ENCODE data around the gene SRCAP. TPM values are rescaled to one million over a fixed set of nuclear protein-coding genes. Genes with fewer than 3 reads are reported as not detected.
A peak's percentile ranks its signal among the peaks of the same experiment; 100 is the strongest.

The SRCAP gene
- total RNA-seq, 1 experiment from 2014 or later, result 58.5 TPM

- H3K27ac Mint-ChIP-seq, result peak overlapping the region; percentile 51; the same call in 1 of the 2 replicates
- no peak for DNase-seq (ENCODE audit: low spot score)
- H3K36me3 Mint-ChIP-seq, result peaks cover 33% of the 10 kb centered on the region
- peak overlapping the region; percentile 94 for H3K4me3 Mint-ChIP-seq
- H3K4me1 Mint-ChIP-seq, result peaks cover 21% of the 10 kb centered on the region
- ATAC-seq, result 0 out of 2 replicates have a peak, but pooled peaks have one; percentile 2
- no peaks in the 10 kb centered on the region for H3K9me3 Mint-ChIP-seq
- TF ChIP-seq ATF1 (CRISPR knock-in tag; IDR thresholded peaks at IDR 0.05), result no peak
- TF ChIP-seq ESRRA (CRISPR knock-in tag; IDR thresholded peaks at IDR 0.05; ENCODE audit: borderline replicate concordance), result peak; percentile 7; the same call in 1 of the 2 replicates
- CTCF ChIA-PET, result interaction anchor here (0.9 to 1.5 kb wide), 4 partner anchors 13 to 69 kb away, joined by 3 to 4 read pairs (median 3); partner anchors contain the start of gene PHKG2
- POLR2A ChIA-PET, result interaction anchor here (0.6 to 2.2 kb wide), 4 partner anchors 12 to 353 kb away, joined by 3 to 5 read pairs (median 4); partner anchors contain the start of genes PHKG2 and ZNF771
- no peaks in the 10 kb centered on the region for H3K27me3 Mint-ChIP-seq (ENCODE audit: low read depth)
Measured at GRCh38 chr16:30760577-30761426, 61.8 kb downstream of the SRCAP start.

- Mint-ChIP-seq H3K27ac (peak overlapping the region; percentile 96; the same call in 1 of the 2 replicates), H3K4me3 (peak overlapping the region; percentile 94), H3K4me1 (peaks cover 21% of the 10 kb centered on the region), H3K9me3 (no peaks in the 10 kb centered on the region), H3K27me3 (ENCODE audit: low read depth) (no peaks in the 10 kb centered on the region), H3K36me3 (peaks cover 39% of the 10 kb centered on the region)
- peak; percentile 56 for DNase-seq (ENCODE audit: low spot score)
- ChIA-PET CTCF (interaction anchor here (0.9 to 1.5 kb wide), 3 partner anchors 17 to 69 kb away, joined by 3 to 4 read pairs (median 3); no protein-coding TSS in a partner anchor), POLR2A (interaction anchor here (0.6 to 2.2 kb wide), 4 partner anchors 13 to 354 kb away, joined by 3 to 5 read pairs (median 4); partner anchors contain the start of genes PHKG2 and ZNF771)
- peak; percentile 6 for ATAC-seq
- peak; percentile 52; the same call in 1 of the 2 replicates for TF ChIP-seq ARID4B (CRISPR knock-in tag; IDR thresholded peaks at IDR 0.05; ENCODE audit: borderline replicate concordance)
- TF ChIP-seq FOXP4 (CRISPR knock-in tag; IDR thresholded peaks at IDR 0.05), result peak; percentile 36; the same call in 1 of the 2 replicates
- no peak for TF ChIP-seq ZNF416 (CRISPR knock-in tag; IDR thresholded peaks at IDR 0.05)
- no peak for TF ChIP-seq CDX4 (CRISPR knock-in tag; IDR thresholded peaks at IDR 0.05; ENCODE audit: borderline replicate concordance)
- 0 out of 2 replicates have a peak, but pooled peaks have one; percentile 10 for TF ChIP-seq EMX1 (CRISPR knock-in tag; IDR thresholded peaks at IDR 0.05)
- no peak for TF ChIP-seq ZNF232 (CRISPR knock-in tag; IDR thresholded peaks at IDR 0.05)
- TF ChIP-seq MYBL2 (CRISPR knock-in tag; IDR thresholded peaks at IDR 0.05), result no peak; the same call in 1 of the 2 replicates
- no peak for TF ChIP-seq CREM (CRISPR knock-in tag; IDR thresholded peaks at IDR 0.05)
Measured at GRCh38 chr16:30761427-30761927, 62.5 kb downstream of the SRCAP start.

Data from WTC11 (cell line).